CD14-positive monocyte (primary cell): Measurements from ENCODE around the gene TPRG1. TPM values are rescaled to one million over a fixed set of nuclear protein-coding genes. Genes with fewer than 3 reads are reported as not detected.

ENCODE experiments used
- DNase-seq, 3 donors: peaks; one replicate each; pipeline ENCODE4 v3.0.0-alpha.2; 2011 to 2022
- H2AFZ ChIP-seq: 2 replicates; pipeline ENCODE4 v1.6.0; 2012; ENCODE audit warnings: mild to moderate bottlenecking, low read depth, low read length, inconsistent platforms; ENCODE audit not compliant: insufficient read depth, poor library complexity, severe bottlenecking
- H3K27ac ChIP-seq, 2 donors: 1 replicate in 1 of 2; 2 replicates in 1 of 2; pipeline ENCODE4 v1.5.1; 2012 to 2013; ENCODE audit warnings: low read length in 2 of 2, control low read depth in 1 of 2, inconsistent platforms in 1 of 2, low read depth in 1 of 2, mild to moderate bottlenecking in 1 of 2
- H3K27me3 ChIP-seq, 2 donors: one replicate each; pipeline versions ENCODE4 v1.6.0 to v1.6.1; 2011 to 2013; ENCODE audit warnings: low read length in 2 of 2; ENCODE audit not compliant: control insufficient read depth in 2 of 2, insufficient read depth in 2 of 2
- H3K36me3 ChIP-seq, 2 donors: replicated peaks in 1 of 2; 1 replicate in 1 of 2; 2 replicates in 1 of 2; pipeline versions ENCODE4 v1.5.1 to v1.6.1; 2012 to 2013; ENCODE audit warnings: low read length in 2 of 2, control low read depth in 1 of 2, inconsistent platforms in 1 of 2, mild to moderate bottlenecking in 1 of 2; ENCODE audit not compliant: insufficient read depth in 2 of 2, control insufficient read depth in 1 of 2
- H3K4me1 ChIP-seq, 2 donors: 1 replicate in 1 of 2; 2 replicates in 1 of 2; pipeline versions ENCODE4 v1.5.1 to v1.6.1; 2012 to 2013; ENCODE audit warnings: low read length in 2 of 2, control low read depth in 1 of 2, inconsistent platforms in 1 of 2, mild to moderate bottlenecking in 1 of 2, moderate library complexity in 1 of 2; ENCODE audit not compliant: insufficient read depth in 2 of 2, control insufficient read depth in 1 of 2
- H3K4me2 ChIP-seq: replicated peaks from 2 replicates; pipeline ENCODE3; 2012; ENCODE audit warnings: low read length, moderate library complexity, mild to moderate bottlenecking; ENCODE audit not compliant: poor library complexity, severe bottlenecking; ENCODE audit errors: extremely low read depth
- H3K4me3 ChIP-seq, 3 experiments: fragments of 200-600 bp in 1 of 3; sonication (generic) in 1 of 3; replicated peaks in 1 of 3; 1 replicate in 2 of 3; 2 replicates in 1 of 3; pipeline ENCODE4 v1.5.1; 2011 to 2013; ENCODE audit warnings: low read length in 3 of 3, mild to moderate bottlenecking in 3 of 3, control low read depth in 2 of 3, low read depth in 2 of 3, inconsistent platforms in 1 of 3, moderate library complexity in 1 of 3
- H3K79me2 ChIP-seq: 2 replicates; pipeline ENCODE4 v1.6.0; 2012; ENCODE audit warnings: mild to moderate bottlenecking, control low read depth, inconsistent platforms, low read length, moderate library complexity; ENCODE audit not compliant: insufficient read depth
- H3K9ac ChIP-seq: 2 replicates; pipeline ENCODE4 v1.6.0; 2017; ENCODE audit warnings: low read length, mild to moderate bottlenecking; ENCODE audit not compliant: insufficient read depth, poor library complexity, severe bottlenecking
- H3K9me3 ChIP-seq, 2 donors: replicated peaks in 1 of 2; 1 replicate in 1 of 2; 2 replicates in 1 of 2; pipeline versions ENCODE4 v1.5.1 to v1.6.1; 2012 to 2013; ENCODE audit warnings: low read length in 2 of 2, control low read depth in 1 of 2; ENCODE audit not compliant: control insufficient read depth in 1 of 2, insufficient read depth in 1 of 2
- H4K20me1 ChIP-seq: 2 replicates; pipeline ENCODE4 v1.6.0; 2012; ENCODE audit warnings: mild to moderate bottlenecking, low read length, control low read depth, moderate library complexity; ENCODE audit not compliant: insufficient read depth
- H3K27ac Mint-ChIP-seq, 7 donors: one replicate each; pipeline ENCODE4 v1.8.0; 2020; ENCODE audit warnings: mild to moderate bottlenecking in 7 of 7, mixed read lengths in 7 of 7, moderate library complexity in 6 of 7, inconsistent platforms in 2 of 7
- H3K27me3 Mint-ChIP-seq, 3 donors: one replicate each; pipeline ENCODE4 v1.8.0; 2021 to 2022; ENCODE audit warnings: low read depth in 3 of 3, mild to moderate bottlenecking in 3 of 3, mixed read lengths in 3 of 3, moderate library complexity in 3 of 3, inconsistent platforms in 1 of 3
- H3K36me3 Mint-ChIP-seq, 2 donors: one replicate each; pipeline ENCODE4 v1.8.0; 2020; ENCODE audit warnings: mixed read lengths in 2 of 2, inconsistent platforms in 1 of 2, mild to moderate bottlenecking in 1 of 2
- H3K4me1 Mint-ChIP-seq: one replicate; pipeline ENCODE4 v1.8.0; 2020; ENCODE audit warnings: mild to moderate bottlenecking, mixed read lengths
- H3K4me3 Mint-ChIP-seq, 2 donors: one replicate each; pipeline ENCODE4 v1.8.0; 2020; ENCODE audit warnings: mild to moderate bottlenecking in 2 of 2, mixed read lengths in 2 of 2, moderate library complexity in 1 of 2
- H3K9me3 Mint-ChIP-seq, 7 donors: one replicate each; pipeline ENCODE4 v1.8.0; 2020 to 2022; ENCODE audit warnings: mixed read lengths in 7 of 7, mild to moderate bottlenecking in 6 of 7, moderate library complexity in 6 of 7, inconsistent platforms in 2 of 7
- CTCF ChIP-seq: fragments of 200-600 bp; IDR thresholded peaks from one replicate; pipeline ENCODE4 v1.8.0; 2022; ENCODE audit warnings: antibody characterized with exemption, mild to moderate bottlenecking
- WGBS: methylation state at CpG from one replicate; pipeline ENCODE4 v1.1.5; 2013; ENCODE audit warnings: missing lambda C conversion rate; ENCODE audit not compliant: insufficient coverage; 5-methylcytosine and 5-hydroxymethylcytosine counted together
- intact Hi-C, 2 donors: fragments of 100-400 bp; cut with micrococcal nuclease; formaldehyde crosslinking; loops; one replicate each; pipeline versions ENCODE4 v1.15.0 to v1.15.1; 2023
- polyA plus RNA-seq, 3 donors: library from polyadenylated mRNA; depleted of rRNA in 1 of 3; unstranded in 2 of 3; stranded (reverse) in 1 of 3; fragments of 300-500 nt in 2 of 3; fragments of >200 nt in 1 of 3; fragmentation: Illumina TruSeq in 2 of 3; gene quantifications; 1 replicate in 2 of 3; 2 replicates in 1 of 3; pipeline ENCODE4 v1.2.3, GENCODE V29; 2012 to 2021

Gene TPRG1
- polyA plus RNA-seq, 3 donors: 0.14 to 1.7 (median 0.55) TPM

- Mint-ChIP-seq H3K4me1 (no peaks in the 10 kb centered on the region), H3K4me3 (no peak overlapping the region), H3K27me3 (peaks cover 0 to 2% (median 0%) of the 10 kb centered on the region in 3 donors), H3K9me3 (peaks cover 0 to 13% (median 2%) of the 10 kb centered on the region in 7 donors), H3K27ac (no peak overlapping the region), H3K36me3 (no peaks in the 10 kb centered on the region)
- Histone ChIP-seq H3K9me3 (no peaks in the 10 kb centered on the region), H3K4me1 (no peaks in the 10 kb centered on the region), H3K4me3 (no peak overlapping the region), H3K4me2 (no peak overlapping the region), H3K79me2 (no peaks in the 10 kb centered on the region), H4K20me1 (no peaks in the 10 kb centered on the region), H3K36me3 (no peaks in the 10 kb centered on the region), H3K27ac (no peak overlapping the region), H3K9ac (no peak overlapping the region), H3K27me3 (no peaks in the 10 kb centered on the region), H2AFZ (no peak overlapping the region)
- TF ChIP-seq CTCF: no peak
- 98% methylated on average over 3 of the region's 3 CpGs for WGBS
- DNase-seq: no peak
- intact Hi-C loops: no loop called here
Observed at GRCh38 chr3:189258261-189258660, 86.5 kb downstream of the TPRG1 start.

GRCh38 chr3:189260556-189261493 lies 89.1 kb downstream of the TPRG1 start:
- no peaks in the 10 kb centered on the region for H3K27me3 ChIP-seq
- H3K4me2 ChIP-seq: no peak overlapping the region
- peaks cover 0 to 2% (median 0%) of the 10 kb centered on the region in 3 donors for H3K27me3 Mint-ChIP-seq
- no peak overlapping the region for H3K4me3 Mint-ChIP-seq
- H3K79me2 ChIP-seq: no peaks in the 10 kb centered on the region
- H4K20me1 ChIP-seq: no peaks in the 10 kb centered on the region
- no peaks in the 10 kb centered on the region for H3K36me3 Mint-ChIP-seq
- no peak for DNase-seq
- H2AFZ ChIP-seq: no peak overlapping the region
- intact Hi-C loops: no loop called here
- H3K9me3 ChIP-seq: no peaks in the 10 kb centered on the region
- no peaks in the 10 kb centered on the region for H3K4me1 ChIP-seq
- H3K4me3 ChIP-seq: no peak overlapping the region
- whole genome bisulfite sequencing: 100% methylated on average over 3 of the region's 11 CpGs
- H3K4me1 Mint-ChIP-seq: no peaks in the 10 kb centered on the region
- no peak overlapping the region for H3K27ac ChIP-seq
- peaks cover 0 to 7% (median 2%) of the 10 kb centered on the region in 7 donors for H3K9me3 Mint-ChIP-seq
- no peak overlapping the region for H3K27ac Mint-ChIP-seq
- H3K9ac ChIP-seq: no peak overlapping the region
- no peaks in the 10 kb centered on the region for H3K36me3 ChIP-seq
- no peak for TF ChIP-seq CTCF
